ENCODE data around the gene TSTD2. TPM values are rescaled to one million over a fixed set of nuclear protein-coding genes. Genes with fewer than 3 reads are reported as not detected.

The TSTD2 gene
- total and polyA plus RNA-seq, 4 donors, result 9.4 to 26.6 (median 14.1) TPM

- DNase-seq, result no peak
- H3K36me3 ChIP-seq (ENCODE audit: control insufficient read depth in 4 of 4, insufficient read depth in 4 of 4, low read length in 4 of 4), result peaks cover 0 to 12% (median 0%) of the 10 kb centered on the region in 4 donors
These were observed 65.8 kb downstream of the TSTD2 start for GRCh38 chr9:97567182-97567893.

DNA sequence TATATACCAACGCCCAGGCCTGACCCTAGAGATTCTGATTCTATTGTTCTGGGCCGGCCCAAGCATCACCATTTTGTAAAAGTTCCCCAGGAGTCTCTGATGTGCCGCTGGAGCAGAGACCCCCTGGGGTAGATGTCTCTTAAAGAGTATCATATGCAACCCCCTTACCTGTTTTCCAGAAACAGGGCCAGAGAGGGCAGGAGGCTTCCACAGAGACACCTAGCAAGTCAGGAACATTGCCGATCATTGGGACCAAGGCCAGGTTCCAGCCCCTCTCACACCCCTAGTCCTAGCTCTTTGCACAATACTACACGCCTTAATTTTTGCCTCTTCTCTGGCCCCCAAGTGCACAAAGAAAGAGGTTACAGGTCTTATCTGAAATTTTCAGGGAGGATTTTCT, 67.9 kb downstream of the TSTD2 start:
- peaks cover 0 to 6% (median 0%) of the 10 kb centered on the region in 4 donors for H3K36me3 ChIP-seq (ENCODE audit: control insufficient read depth in 4 of 4, insufficient read depth in 4 of 4, low read length in 4 of 4)
- TF ChIP-seq, protein P1, sequence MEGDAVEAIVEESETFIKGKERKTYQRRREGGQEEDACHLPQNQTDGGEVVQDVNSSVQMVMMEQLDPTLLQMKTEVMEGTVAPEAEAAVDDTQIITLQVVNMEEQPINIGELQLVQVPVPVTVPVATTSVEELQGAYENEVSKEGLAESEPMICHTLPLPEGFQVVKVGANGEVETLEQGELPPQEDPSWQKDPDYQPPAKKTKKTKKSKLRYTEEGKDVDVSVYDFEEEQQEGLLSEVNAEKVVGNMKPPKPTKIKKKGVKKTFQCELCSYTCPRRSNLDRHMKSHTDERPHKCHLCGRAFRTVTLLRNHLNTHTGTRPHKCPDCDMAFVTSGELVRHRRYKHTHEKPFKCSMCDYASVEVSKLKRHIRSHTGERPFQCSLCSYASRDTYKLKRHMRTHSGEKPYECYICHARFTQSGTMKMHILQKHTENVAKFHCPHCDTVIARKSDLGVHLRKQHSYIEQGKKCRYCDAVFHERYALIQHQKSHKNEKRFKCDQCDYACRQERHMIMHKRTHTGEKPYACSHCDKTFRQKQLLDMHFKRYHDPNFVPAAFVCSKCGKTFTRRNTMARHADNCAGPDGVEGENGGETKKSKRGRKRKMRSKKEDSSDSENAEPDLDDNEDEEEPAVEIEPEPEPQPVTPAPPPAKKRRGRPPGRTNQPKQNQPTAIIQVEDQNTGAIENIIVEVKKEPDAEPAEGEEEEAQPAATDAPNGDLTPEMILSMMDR (IDR thresholded peaks at IDR 0.05; ENCODE audit: control extremely low read depth, extremely low read depth), result no peak
- no peak for DNase-seq
- ATAC-seq (ENCODE audit: insufficient read depth, low FRiP score), result no peak
- H3K27ac ChIP-seq (ENCODE audit: low read depth in 1 of 2, low read length in 1 of 2), result no peak overlapping the region
- H3K9me3 ChIP-seq (ENCODE audit: control insufficient read depth in 4 of 4, insufficient read depth in 3 of 4, low read length in 3 of 4), result peaks cover 0 to 3% (median 0%) of the 10 kb centered on the region in 4 donors
- no peak overlapping the region for H3K9ac ChIP-seq (ENCODE audit: insufficient read depth in 1 of 2, low read length in 2 of 2)
- peaks cover 0 to 18% (median 0%) of the 10 kb centered on the region in 5 donors for H3K4me1 ChIP-seq (ENCODE audit: control insufficient read depth in 5 of 5, insufficient read depth in 5 of 5, low read length in 5 of 5)
- no peak overlapping the region for H3K4me3 ChIP-seq
- WGBS, 2 donors, result 89 to 94% methylated on average over 5 of the region's 5 CpGs
- peaks cover 0 to 2% (median 0%) of the 10 kb centered on the region in 3 donors for H3K27me3 ChIP-seq (ENCODE audit: control insufficient read depth in 3 of 3, insufficient read depth in 3 of 3, low read length in 2 of 3)

More at GRCh38 chr9:97567182-97567893, 65.8 kb downstream of the TSTD2 start:
- H3K27ac ChIP-seq (ENCODE audit: low read depth in 1 of 2, low read length in 1 of 2), result peak overlapping the region in 1 of 2 donors; percentile 26
- peaks cover 0 to 18% (median 0%) of the 10 kb centered on the region in 5 donors for H3K4me1 ChIP-seq (ENCODE audit: control insufficient read depth in 5 of 5, insufficient read depth in 5 of 5, low read length in 5 of 5)
- H3K4me3 ChIP-seq, result no peak overlapping the region
- peaks cover 0 to 3% (median 0%) of the 10 kb centered on the region in 4 donors for H3K9me3 ChIP-seq (ENCODE audit: control insufficient read depth in 4 of 4, insufficient read depth in 3 of 4, low read length in 3 of 4)
- no peak overlapping the region for H3K9ac ChIP-seq (ENCODE audit: insufficient read depth in 1 of 2, low read length in 2 of 2)
- H3K27me3 ChIP-seq (ENCODE audit: control insufficient read depth in 3 of 3, insufficient read depth in 3 of 3, low read length in 2 of 3), result peaks cover 0 to 4% (median 0%) of the 10 kb centered on the region in 3 donors
- no peak for ATAC-seq (ENCODE audit: insufficient read depth, low FRiP score)
- TF ChIP-seq, protein P1 (IDR thresholded peaks at IDR 0.05; ENCODE audit: control extremely low read depth, extremely low read depth), result no peak
- 67 to 88% methylated on average over 9 of the region's 9 CpGs for whole genome bisulfite sequencing, 2 donors

DNA sequence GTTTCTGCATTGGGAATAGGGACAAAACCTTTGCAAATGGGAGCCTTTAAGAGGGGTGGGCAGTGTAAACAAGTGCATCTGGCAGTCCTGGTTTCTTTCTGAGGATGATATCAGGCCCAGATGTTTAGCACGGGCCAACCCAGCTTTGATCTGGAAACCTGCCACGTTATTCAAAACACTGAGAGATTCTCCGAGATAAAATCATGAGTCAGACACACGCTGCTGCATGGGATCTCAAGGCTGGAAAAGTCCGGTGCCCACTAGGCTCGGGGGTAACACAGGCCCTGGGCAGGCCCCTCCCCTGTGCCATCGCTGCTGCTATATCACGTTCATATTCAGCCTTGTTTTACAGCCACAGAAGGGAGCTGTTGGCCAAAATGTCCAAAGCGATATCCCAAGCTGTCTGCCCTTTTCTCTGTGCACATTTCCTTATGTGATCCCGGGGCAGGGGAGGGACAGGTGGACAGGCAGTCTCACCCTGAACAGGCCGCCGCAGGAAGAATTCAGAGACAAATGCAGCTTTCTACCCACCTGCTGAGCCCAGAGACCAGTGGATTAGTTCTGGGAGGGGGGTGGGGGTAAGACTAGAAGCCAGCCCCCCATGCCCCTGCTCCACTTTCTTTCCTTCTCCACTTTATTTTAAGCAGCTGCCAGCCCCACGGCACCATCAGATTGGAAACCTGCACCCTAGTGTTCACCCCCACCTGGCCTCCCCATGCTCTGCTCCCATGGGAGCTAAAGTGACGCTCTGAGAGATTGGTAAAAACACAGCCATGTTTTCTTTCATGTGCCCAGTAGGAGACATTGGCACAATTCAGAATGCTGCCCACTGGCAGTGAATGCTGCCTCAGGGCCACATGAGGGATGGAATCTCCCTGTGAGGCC, 68.6 kb downstream of the TSTD2 start:
- no peak overlapping the region for H3K9ac ChIP-seq (ENCODE audit: insufficient read depth in 1 of 2, low read length in 2 of 2)
- H3K36me3 ChIP-seq (ENCODE audit: control insufficient read depth in 4 of 4, insufficient read depth in 4 of 4, low read length in 4 of 4), result peaks cover 0 to 4% (median 0%) of the 10 kb centered on the region in 4 donors
- peak overlapping the region; percentile 9 to 32 for H3K27ac ChIP-seq (ENCODE audit: low read depth in 1 of 2, low read length in 1 of 2)
- WGBS, 2 donors, result 53 to 69% methylated on average over 14 of the region's 14 CpGs
- H3K4me3 ChIP-seq, result no peak overlapping the region
- peaks cover 0 to 2% (median 0%) of the 10 kb centered on the region in 3 donors for H3K27me3 ChIP-seq (ENCODE audit: control insufficient read depth in 3 of 3, insufficient read depth in 3 of 3, low read length in 2 of 3)
- peaks cover 0 to 18% (median 0%) of the 10 kb centered on the region in 5 donors for H3K4me1 ChIP-seq (ENCODE audit: control insufficient read depth in 5 of 5, insufficient read depth in 5 of 5, low read length in 5 of 5)
- ATAC-seq (ENCODE audit: insufficient read depth, low FRiP score) (no peak), DNase-seq (peak in 2 of 3 donors; percentile 15 to 32)
- H3K9me3 ChIP-seq (ENCODE audit: control insufficient read depth in 4 of 4, insufficient read depth in 3 of 4, low read length in 3 of 4), result peaks cover 0 to 3% (median 0%) of the 10 kb centered on the region in 4 donors
- TF ChIP-seq, protein P1 (IDR thresholded peaks at IDR 0.05; ENCODE audit: control extremely low read depth, extremely low read depth), result no peak
